C1 segment of cervical spinal cord (tissue), 14 donors: Measurements from ENCODE around the gene FOXK1.

Experiments
- DNase-seq, 14 donors: peaks; one replicate each; lab custom pipeline; 2025; lab: John Stamatoyannopoulos, UW

Gene FOXK1

GRCh38 chr7:4744391-4745264, 62.5 kb downstream of the FOXK1 start:
- peak; percentile 32 to 96 (median 88) for DNase-seq

GRCh38 chr7:4745265-4745919, 63.3 kb downstream of the FOXK1 start:
- DNase-seq: no peak

GRCh38 chr7:4745971-4746919, 64.2 kb downstream of the FOXK1 start:
- peak in 1 of 14 donors; percentile 14 for DNase-seq

- no peak for DNase-seq
Measured at GRCh38 chr7:4747013-4747412, 64.9 kb downstream of the FOXK1 start.

GRCh38 chr7:4747746-4748145, 65.7 kb downstream of the FOXK1 start:
- no peak for DNase-seq

- no peak for DNase-seq
Measured at GRCh38 chr7:4748231-4748681, 66.2 kb downstream of the FOXK1 start.

GRCh38 chr7:4749363-4749762, 67.3 kb downstream of the FOXK1 start:
- DNase-seq: no peak

GRCh38 chr7:4749798-4750197, 67.7 kb downstream of the FOXK1 start:
- DNase-seq: no peak

GRCh38 chr7:4751398-4751947, 69.4 kb downstream of the FOXK1 start:
- DNase-seq: peak in 10 of 14 donors; percentile 24 to 68 (median 48)

GRCh38 chr7:4753598-4754432, 71.7 kb downstream of the FOXK1 start:
- peak in 11 of 14 donors; percentile 16 to 77 (median 50) for DNase-seq

GRCh38 chr7:4754433-4755010, 72.4 kb downstream of the FOXK1 start:
- no peak for DNase-seq

GRCh38 chr7:4755045-4755444, 73.0 kb downstream of the FOXK1 start:
- DNase-seq: no peak

- DNase-seq: no peak
Measured at GRCh38 chr7:4758111-4758510, 76.0 kb downstream of the FOXK1 start.

GRCh38 chr7:4758791-4759190, 76.7 kb downstream of the FOXK1 start:
- no peak for DNase-seq

- DNase-seq: no peak
Measured at GRCh38 chr7:4759211-4759610, 77.1 kb downstream of the FOXK1 start.

GRCh38 chr7:4760952-4761351, 78.9 kb downstream of the FOXK1 start:
- no peak for DNase-seq

GRCh38 chr7:4762121-4763055, 80.3 kb downstream of the FOXK1 start:
- no peak for DNase-seq

GRCh38 chr7:4763091-4763793, 81.1 kb downstream of the FOXK1 start:
- DNase-seq: no peak
